Hindlimb muscle (tissue), 1 donor: Measurements from ENCODE around the gene PLBD2. TPM values are rescaled to one million over a fixed set of nuclear protein-coding genes. Genes with fewer than 3 reads are reported as not detected.

ENCODE experiments used
- DNase-seq: peaks from one replicate; pipeline ENCODE4 v3.0.0-alpha.2; 2013
- polyA plus RNA-seq: library from polyadenylated mRNA; unstranded; fragments of 120-200 nt; gene quantifications from one replicate; pipeline ENCODE4 v1.2.1, GENCODE V29; 2013; ENCODE audit not compliant: insufficient read length

Gene PLBD2
- 15.5 TPM for polyA plus RNA-seq

- DNase-seq, result peak; percentile 93
Measured at GRCh38 chr12:113358381-113359132, at the start of gene PLBD2. PLBD2 (plus strand) TSS chr12:113358587; CDS start chr12:113358601, 14 bp downstream.

GRCh38 chr12:113310489-113310888 lies 47.9 kb upstream of the PLBD2 start:
- no peak for DNase-seq

GRCh38 chr12:113314121-113314529 lies 44.3 kb upstream of the PLBD2 start:
- DNase-seq, result no peak

- DNase-seq, result no peak
Measured at GRCh38 chr12:113315358-113315757, 43.0 kb upstream of the PLBD2 start.

- no peak for DNase-seq
Measured at GRCh38 chr12:113316155-113316554, 42.2 kb upstream of the PLBD2 start.

- DNase-seq, result no peak
Measured at GRCh38 chr12:113317122-113317521, 41.3 kb upstream of the PLBD2 start.

GRCh38 chr12:113318046-113318656 lies 40.2 kb upstream of the PLBD2 start:
- no peak for DNase-seq

GRCh38 chr12:113318900-113319628 lies 39.3 kb upstream of the PLBD2 start:
- no peak for DNase-seq

- no peak for DNase-seq
Measured at GRCh38 chr12:113320401-113320800, 38.0 kb upstream of the PLBD2 start.

- no peak for DNase-seq
Measured at GRCh38 chr12:113322343-113322742, 36.0 kb upstream of the PLBD2 start.

- DNase-seq, result peak; percentile 82
Measured at GRCh38 chr12:113325916-113326315, 32.5 kb upstream of the PLBD2 start.

GRCh38 chr12:113326775-113327395 lies 31.5 kb upstream of the PLBD2 start:
- DNase-seq, result peak; percentile 43

GRCh38 chr12:113328368-113328889 lies 30.0 kb upstream of the PLBD2 start:
- DNase-seq, result no peak

- DNase-seq, result no peak
Measured at GRCh38 chr12:113329022-113329790, 29.2 kb upstream of the PLBD2 start.

- DNase-seq, result no peak
Measured at GRCh38 chr12:113329791-113330417, 28.5 kb upstream of the PLBD2 start.

- no peak for DNase-seq
Measured at GRCh38 chr12:113330505-113330904, 27.9 kb upstream of the PLBD2 start.

- DNase-seq, result no peak
Measured at GRCh38 chr12:113332688-113333417, 25.5 kb upstream of the PLBD2 start.

GRCh38 chr12:113333418-113333750 lies 25.0 kb upstream of the PLBD2 start:
- no peak for DNase-seq

GRCh38 chr12:113333877-113334785 lies 24.3 kb upstream of the PLBD2 start:
- no peak for DNase-seq
